Measurements from ENCODE around the gene HMGCL.
A peak's percentile ranks its signal among the peaks of the same experiment; 100 is the strongest.

DNA sequence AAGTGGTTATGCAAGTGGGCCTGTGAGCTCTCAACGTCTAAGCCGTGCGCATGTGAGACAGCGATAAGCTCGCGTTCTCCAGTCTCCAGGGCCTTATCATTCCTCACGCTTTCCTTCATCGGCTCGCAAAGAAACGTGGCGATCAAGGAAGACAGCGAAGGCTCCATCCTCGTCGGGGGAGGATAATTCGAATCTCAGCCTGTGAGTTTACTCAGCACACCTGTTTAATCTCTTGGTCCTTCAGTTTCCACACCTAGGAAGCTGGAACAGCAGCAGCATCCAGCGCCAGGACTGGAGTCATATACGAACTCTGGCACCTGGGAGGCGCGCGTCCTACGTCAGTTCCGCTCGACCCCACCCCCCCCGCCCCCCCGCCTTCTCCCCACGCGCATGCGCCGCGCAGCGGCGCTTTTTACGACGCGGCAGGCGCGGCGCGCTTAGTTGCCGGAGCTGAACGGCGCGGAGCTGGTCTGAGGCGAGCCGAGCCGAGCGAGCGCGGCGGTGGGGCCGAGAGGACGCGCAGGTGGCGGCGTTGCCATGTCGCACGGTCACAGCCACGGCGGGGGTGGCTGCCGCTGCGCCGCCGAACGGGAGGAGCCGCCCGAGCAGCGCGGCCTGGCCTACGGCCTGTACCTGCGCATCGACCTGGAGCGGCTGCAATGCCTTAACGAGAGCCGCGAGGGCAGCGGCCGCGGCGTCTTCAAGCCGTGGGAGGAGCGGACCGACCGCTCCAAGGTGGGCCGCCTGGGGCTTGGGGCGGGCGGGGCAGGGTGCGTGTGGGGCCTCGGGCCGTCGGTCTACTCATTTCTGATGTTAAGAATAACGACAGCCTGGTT, 47.0 kb downstream of the HMGCL start, which contains the start of gene PITHD1:
- TF ChIP-seq, protein P1, sequence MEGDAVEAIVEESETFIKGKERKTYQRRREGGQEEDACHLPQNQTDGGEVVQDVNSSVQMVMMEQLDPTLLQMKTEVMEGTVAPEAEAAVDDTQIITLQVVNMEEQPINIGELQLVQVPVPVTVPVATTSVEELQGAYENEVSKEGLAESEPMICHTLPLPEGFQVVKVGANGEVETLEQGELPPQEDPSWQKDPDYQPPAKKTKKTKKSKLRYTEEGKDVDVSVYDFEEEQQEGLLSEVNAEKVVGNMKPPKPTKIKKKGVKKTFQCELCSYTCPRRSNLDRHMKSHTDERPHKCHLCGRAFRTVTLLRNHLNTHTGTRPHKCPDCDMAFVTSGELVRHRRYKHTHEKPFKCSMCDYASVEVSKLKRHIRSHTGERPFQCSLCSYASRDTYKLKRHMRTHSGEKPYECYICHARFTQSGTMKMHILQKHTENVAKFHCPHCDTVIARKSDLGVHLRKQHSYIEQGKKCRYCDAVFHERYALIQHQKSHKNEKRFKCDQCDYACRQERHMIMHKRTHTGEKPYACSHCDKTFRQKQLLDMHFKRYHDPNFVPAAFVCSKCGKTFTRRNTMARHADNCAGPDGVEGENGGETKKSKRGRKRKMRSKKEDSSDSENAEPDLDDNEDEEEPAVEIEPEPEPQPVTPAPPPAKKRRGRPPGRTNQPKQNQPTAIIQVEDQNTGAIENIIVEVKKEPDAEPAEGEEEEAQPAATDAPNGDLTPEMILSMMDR (conservative IDR thresholded peaks at IDR 0.05), result no peak
- peak; percentile 89 for TF ChIP-seq ZFX (IDR thresholded peaks at IDR 0.05)
